Measurements from ENCODE around the gene COBL.

GRCh38 chr7:51224811-51225595, 91.6 kb downstream of the COBL start:
- no peak for TF ChIP-seq NFE2L2 (IDR thresholded peaks at IDR 0.05; ENCODE audit: low read depth, low read length)
- TF ChIP-seq CTCF (conservative IDR thresholded peaks at IDR 0.05; ENCODE audit: low read depth, low read length): no peak
- no peak for TF ChIP-seq ELK1 (IDR thresholded peaks at IDR 0.05; ENCODE audit: borderline replicate concordance, low read depth, low read length)
- no peak for TF ChIP-seq POLR2A (IDR thresholded peaks at IDR 0.05; ENCODE audit: low read depth, low read length)
- TF ChIP-seq RAD21 (IDR thresholded peaks at IDR 0.05; ENCODE audit: low read length): no peak
- TF ChIP-seq BHLHE40 (IDR thresholded peaks at IDR 0.05; ENCODE audit: low read depth, low read length): no peak
- no peak for TF ChIP-seq MAFK (IDR thresholded peaks at IDR 0.05; ENCODE audit: low read depth, low read length)
- TF ChIP-seq FOS (IDR thresholded peaks at IDR 0.05; ENCODE audit: low read depth, low read length): no peak
- no peak for TF ChIP-seq RFX5 (IDR thresholded peaks at IDR 0.05; ENCODE audit: low read depth, low read length)
- TF ChIP-seq CEBPB (IDR thresholded peaks at IDR 0.05; ENCODE audit: low read depth, low read length): no peak

All from IMR-90 (cell line).